Suprapubic skin (tissue), 4 donors: Measurements from ENCODE around the gene RPS15A. TPM values are rescaled to one million over a fixed set of nuclear protein-coding genes. Genes with fewer than 3 reads are reported as not detected.
A peak's percentile ranks its signal among the peaks of the same experiment; 100 is the strongest.

ENCODE experiments used
- DNase-seq, 2 donors: peaks; one replicate each; pipeline ENCODE4 v3.0.0-alpha.2; 2019; ENCODE audit warnings: low spot score in 2 of 2
- H3K27ac ChIP-seq: fragments of 200-600 bp; sonication (generic); one replicate; pipeline ENCODE4 v1.5.1; 2019
- H3K27me3 ChIP-seq: fragments of 200-600 bp; sonication (generic); one replicate; pipeline ENCODE4 v1.5.1; 2019
- H3K36me3 ChIP-seq: fragments of 200-600 bp; sonication (generic); one replicate; pipeline ENCODE4 v1.5.1; 2019
- H3K4me1 ChIP-seq: fragments of 200-600 bp; sonication (generic); one replicate; pipeline ENCODE4 v1.5.1; 2019
- H3K4me3 ChIP-seq: fragments of 200-600 bp; sonication (generic); one replicate; pipeline ENCODE4 v1.5.1; 2019; ENCODE audit warnings: mild to moderate bottlenecking
- H3K9me3 ChIP-seq: fragments of 200-600 bp; sonication (generic); one replicate; pipeline ENCODE4 v1.5.1; 2019
- CTCF ChIP-seq, 2 donors: fragments of 200-600 bp in 1 of 2; fragments of 450-650 bp in 1 of 2; sonication (generic) in 1 of 2; IDR thresholded peaks; one replicate each; pipeline ENCODE4 v1.5.1; 2016 to 2019; ENCODE audit warnings: antibody characterized with exemption in 2 of 2, mild to moderate bottlenecking in 1 of 2, moderate library complexity in 1 of 2
- EP300 ChIP-seq: sonication (generic); formaldehyde crosslinking; IDR thresholded peaks from one replicate; pipeline ENCODE4 v1.6.1; 2017; ENCODE audit warnings: antibody characterized with exemption
- POLR2A ChIP-seq, 2 donors: fragments of 450-650 bp; IDR thresholded peaks; one replicate each; pipeline ENCODE4 v1.6.1; 2017; ENCODE audit warnings: antibody characterized with exemption in 2 of 2, mild to moderate bottlenecking in 2 of 2, moderate library complexity in 2 of 2
- POLR2AphosphoS5 ChIP-seq, 3 donors: sonication (generic); formaldehyde crosslinking; IDR thresholded peaks; one replicate each; pipeline ENCODE4 v1.6.1; 2017; ENCODE audit warnings: antibody characterized with exemption in 3 of 3
- WGBS: methylation state at CpG from one replicate; pipeline ENCODE4 v1.1.5; 2018; 5-methylcytosine and 5-hydroxymethylcytosine counted together
- total RNA-seq, 4 donors: library from RNA; depleted of rRNA; stranded (reverse); fragments of >200 nt; gene quantifications; one replicate each; pipeline ENCODE4 v1.1.0, GENCODE V29; 2016

The RPS15A gene
- total RNA-seq, 4 donors from 2014 or later, result 871 to 2,360 (median 1,711) TPM

- TF ChIP-seq EP300 (no peak), POLR2AphosphoS5 (IDR thresholded peaks at IDR 0.05) (no peak), CTCF (IDR thresholded peaks at IDR 0.05) (no peak), POLR2A (IDR thresholded peaks at IDR 0.05) (no peak)
- Histone ChIP-seq H3K27ac (no peak overlapping the region), H3K4me1 (peaks cover 42% of the 10 kb centered on the region), H3K36me3 (peaks cover 43% of the 10 kb centered on the region), H3K9me3 (no peaks in the 10 kb centered on the region), H3K4me3 (no peak overlapping the region), H3K27me3 (no peaks in the 10 kb centered on the region)
- no peak for DNase-seq
- WGBS, result 55% methylated on average over 4 of the region's 4 CpGs
These were observed 7.6 kb upstream of the RPS15A start for GRCh38 chr16:18797746-18798145.

GRCh38 chr16:18796377-18796776 lies 6.2 kb upstream of the RPS15A start:
- Histone ChIP-seq H3K4me3 (no peak overlapping the region), H3K4me1 (peaks cover 33% of the 10 kb centered on the region), H3K27ac (no peak overlapping the region), H3K27me3 (no peaks in the 10 kb centered on the region), H3K9me3 (no peaks in the 10 kb centered on the region), H3K36me3 (peaks cover 47% of the 10 kb centered on the region)
- TF ChIP-seq EP300, result no peak
- 90% methylated on average over 1 of the region's 1 CpG for WGBS
- DNase-seq, result no peak

- no peak overlapping the region for H3K4me3 ChIP-seq
- no peak for DNase-seq
These were observed 2.8 kb upstream of the RPS15A start for GRCh38 chr16:18792836-18793433.

GRCh38 chr16:18789515-18789849 lies 652 bp downstream of the RPS15A start:
- DNase-seq, result no peak
- Histone ChIP-seq H3K36me3 (peaks cover 58% of the 10 kb centered on the region), H3K27me3 (no peaks in the 10 kb centered on the region), H3K27ac (peak overlapping the region; percentile 87), H3K9me3 (no peaks in the 10 kb centered on the region), H3K4me1 (peaks cover 48% of the 10 kb centered on the region), H3K4me3 (peak overlapping the region; percentile 77)
- 1% methylated on average over 5 of the region's 5 CpGs for WGBS
- TF ChIP-seq POLR2A (IDR thresholded peaks at IDR 0.05) (no peak), POLR2AphosphoS5 (IDR thresholded peaks at IDR 0.05) (no peak), CTCF (IDR thresholded peaks at IDR 0.05) (no peak), EP300 (no peak)

More at GRCh38 chr16:18792836-18793433, 2.8 kb upstream of the RPS15A start:
- H3K9me3 ChIP-seq, result no peaks in the 10 kb centered on the region
- H3K4me1 ChIP-seq, result peaks cover 25% of the 10 kb centered on the region
- no peak overlapping the region for H3K27ac ChIP-seq
- H3K36me3 ChIP-seq, result peaks cover 52% of the 10 kb centered on the region
- TF ChIP-seq POLR2A (IDR thresholded peaks at IDR 0.05), result no peak
- no peak for TF ChIP-seq POLR2AphosphoS5 (IDR thresholded peaks at IDR 0.05)
- TF ChIP-seq CTCF (IDR thresholded peaks at IDR 0.05), result no peak
- TF ChIP-seq EP300, result no peak
- no peaks in the 10 kb centered on the region for H3K27me3 ChIP-seq
- 91% methylated on average over 11 of the region's 11 CpGs for WGBS

GRCh38 chr16:18788828-18789514 lies 1.2 kb downstream of the RPS15A start:
- no peaks in the 10 kb centered on the region for H3K27me3 ChIP-seq
- DNase-seq, result no peak
- no peak for TF ChIP-seq POLR2AphosphoS5 (IDR thresholded peaks at IDR 0.05)
- WGBS, result 13% methylated on average over 20 of the region's 20 CpGs
- peaks cover 48% of the 10 kb centered on the region for H3K4me1 ChIP-seq
- H3K4me3 ChIP-seq, result peak overlapping the region; percentile 77
- H3K27ac ChIP-seq, result peak overlapping the region; percentile 87
- no peaks in the 10 kb centered on the region for H3K9me3 ChIP-seq
- H3K36me3 ChIP-seq, result peaks cover 58% of the 10 kb centered on the region

- DNase-seq, result no peak
- Histone ChIP-seq H3K27me3 (no peaks in the 10 kb centered on the region), H3K36me3 (peaks cover 59% of the 10 kb centered on the region), H3K27ac (no peak overlapping the region), H3K4me1 (peaks cover 44% of the 10 kb centered on the region), H3K4me3 (no peak overlapping the region), H3K9me3 (no peaks in the 10 kb centered on the region)
- 79% methylated on average over 7 of the region's 8 CpGs for WGBS
- TF ChIP-seq CTCF (IDR thresholded peaks at IDR 0.05), result no peak
These were observed 5.1 kb downstream of the RPS15A start for GRCh38 chr16:18784917-18785623.
